Neural progenitor cell (in vitro differentiated cells): Measurements from ENCODE around the gene E2F6. TPM values are rescaled to one million over a fixed set of nuclear protein-coding genes. Genes with fewer than 3 reads are reported as not detected.

Experiments
- DNase-seq: peaks from one replicate; pipeline ENCODE4 v3.0.0-alpha.2; 2016; ENCODE audit warnings: low spot score
- H2AFZ ChIP-seq: fragments of 200-600 bp; sonication (generic); replicated peaks from 2 replicates; pipeline ENCODE4 v1.6.1; 2016; ENCODE audit warnings: antibody characterized with exemption
- H3F3A ChIP-seq: fragments of 200-600 bp; sonication (generic); 2 replicates; pipeline ENCODE4 v1.6.1; 2016; ENCODE audit warnings: antibody characterized with exemption, low read depth
- H3K27ac ChIP-seq: fragments of 200-600 bp; sonication (generic); 2 replicates; pipeline ENCODE4 v1.5.1; 2016; ENCODE audit warnings: mild to moderate bottlenecking
- H3K27me3 ChIP-seq: fragments of 200-600 bp; sonication (generic); 2 replicates; pipeline ENCODE4 v1.6.1; 2016; ENCODE audit warnings: mild to moderate bottlenecking, moderate library complexity
- H3K36me3 ChIP-seq: fragments of 200-600 bp; sonication (generic); 2 replicates; pipeline ENCODE4 v1.5.1; 2016
- H3K4me1 ChIP-seq: fragments of 200-600 bp; sonication (generic); 2 replicates; pipeline ENCODE4 v1.6.1; 2016; ENCODE audit warnings: mixed run types
- H3K4me2 ChIP-seq: fragments of 200-600 bp; sonication (generic); 2 replicates; pipeline ENCODE4 v1.6.1; 2016
- H3K4me3 ChIP-seq: fragments of 200-600 bp; sonication (generic); 2 replicates; pipeline ENCODE4 v1.5.1; 2016
- H3K79me2 ChIP-seq: fragments of 200-600 bp; sonication (generic); 2 replicates; pipeline ENCODE4 v1.6.1; 2016; ENCODE audit warnings: low read depth
- H3K9ac ChIP-seq: fragments of 200-600 bp; sonication (generic); 2 replicates; pipeline ENCODE4 v1.6.1; 2016
- H3K9me3 ChIP-seq: fragments of 200-600 bp; sonication (generic); 2 replicates; pipeline ENCODE4 v1.5.1; 2016; ENCODE audit warnings: low read depth
- H4K20me1 ChIP-seq: fragments of 200-600 bp; sonication (generic); 2 replicates; pipeline ENCODE4 v1.6.1; 2016; ENCODE audit warnings: low read depth
- H3K27ac Mint-ChIP-seq: 3 replicates; pipeline ENCODE4 v1.8.0; 2021; ENCODE audit warnings: mixed read lengths
- H3K27me3 Mint-ChIP-seq: 2 replicates; pipeline ENCODE4 v1.8.0; 2022; ENCODE audit warnings: low read depth, mild to moderate bottlenecking, inconsistent platforms, moderate library complexity, mixed read lengths; ENCODE audit not compliant: insufficient read depth
- H3K36me3 Mint-ChIP-seq: 3 replicates; pipeline ENCODE4 v1.8.0; 2021; ENCODE audit warnings: mixed read lengths
- H3K4me1 Mint-ChIP-seq: 3 replicates; pipeline ENCODE4 v1.8.0; 2021; ENCODE audit warnings: mixed read lengths
- H3K4me3 Mint-ChIP-seq: 3 replicates; pipeline ENCODE4 v1.8.0; 2021; ENCODE audit warnings: mild to moderate bottlenecking, moderate library complexity, mixed read lengths
- H3K9me3 Mint-ChIP-seq: 3 replicates; pipeline ENCODE4 v1.8.0; 2020; ENCODE audit warnings: mixed read lengths
- EZH2 ChIP-seq: fragments of 200-600 bp; sonication (generic); IDR thresholded peaks from 2 replicates; pipeline ENCODE4 v1.6.1; 2017; ENCODE audit warnings: antibody characterized with exemption, mild to moderate bottlenecking, moderate library complexity
- EZH2phosphoT487 ChIP-seq: fragments of 200-600 bp; sonication (generic); IDR thresholded peaks from 2 replicates; pipeline ENCODE4 v1.6.1; 2017; ENCODE audit warnings: antibody characterized with exemption
- total RNA-seq: library from RNA; depleted of rRNA; stranded (reverse); fragments of >200 nt; gene quantifications from 2 replicates; pipeline ENCODE4 v1.2.3, GENCODE V29; 2015; ENCODE audit warnings: low replicate concordance
- TF ChIP-seq, protein P1 (sequence below): fragments of 200-600 bp; sonication (generic); IDR thresholded peaks from 2 replicates; pipeline ENCODE4 v1.5.1; 2017; ENCODE audit warnings: antibody characterized with exemption, mild to moderate bottlenecking

The E2F6 gene
- total RNA-seq, 1 donor from 2014 or later, result 36.3 TPM

DNA sequence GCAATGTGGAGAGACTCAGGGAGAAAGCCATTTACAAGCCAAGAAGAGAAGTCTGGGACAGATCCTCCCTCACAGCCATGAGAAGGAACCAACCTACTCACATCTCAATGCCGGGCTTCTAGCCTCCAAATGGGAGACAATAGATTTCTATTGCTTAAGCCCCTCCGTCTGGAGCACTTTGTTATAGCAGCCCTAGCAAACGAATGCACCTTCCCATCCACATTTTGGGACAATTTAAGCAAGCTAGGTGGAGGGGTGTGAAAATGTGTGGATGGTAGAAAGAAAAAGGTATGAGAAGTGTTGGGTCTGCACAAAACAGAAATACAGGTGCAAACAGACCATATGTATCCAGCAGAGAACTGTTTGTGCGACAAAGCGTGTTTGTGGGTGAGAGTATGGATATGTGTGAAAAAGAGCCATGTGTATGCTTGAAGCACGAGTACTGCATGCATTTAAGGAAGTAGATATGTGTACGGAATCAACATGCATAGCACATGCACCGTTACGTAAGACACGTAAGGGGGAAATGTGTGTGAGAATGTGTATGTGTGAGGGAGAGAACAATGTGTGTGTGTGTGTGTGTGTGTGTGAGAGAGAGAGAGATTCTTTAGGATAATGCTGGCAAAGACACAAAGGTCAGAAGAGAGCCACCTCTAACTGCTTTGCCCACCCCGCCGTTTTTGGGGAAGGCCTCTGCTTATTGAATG, 13.1 kb upstream of the E2F6 start:
- H3K4me3 ChIP-seq, result no peak overlapping the region
- Mint-ChIP-seq H3K27me3 (peaks cover 14% of the 10 kb centered on the region), H3K4me3 (peak overlapping the region; percentile 7), H3K4me1 (peaks cover 48% of the 10 kb centered on the region), H3K36me3 (peaks cover 7% of the 10 kb centered on the region), H3K27ac (peak overlapping the region; percentile 27), H3K9me3 (no peaks in the 10 kb centered on the region)
- peaks cover 41% of the 10 kb centered on the region for H3K4me1 ChIP-seq
- TF ChIP-seq EZH2 (no peak), EZH2phosphoT487 (no peak)
- TF ChIP-seq, protein P1, sequence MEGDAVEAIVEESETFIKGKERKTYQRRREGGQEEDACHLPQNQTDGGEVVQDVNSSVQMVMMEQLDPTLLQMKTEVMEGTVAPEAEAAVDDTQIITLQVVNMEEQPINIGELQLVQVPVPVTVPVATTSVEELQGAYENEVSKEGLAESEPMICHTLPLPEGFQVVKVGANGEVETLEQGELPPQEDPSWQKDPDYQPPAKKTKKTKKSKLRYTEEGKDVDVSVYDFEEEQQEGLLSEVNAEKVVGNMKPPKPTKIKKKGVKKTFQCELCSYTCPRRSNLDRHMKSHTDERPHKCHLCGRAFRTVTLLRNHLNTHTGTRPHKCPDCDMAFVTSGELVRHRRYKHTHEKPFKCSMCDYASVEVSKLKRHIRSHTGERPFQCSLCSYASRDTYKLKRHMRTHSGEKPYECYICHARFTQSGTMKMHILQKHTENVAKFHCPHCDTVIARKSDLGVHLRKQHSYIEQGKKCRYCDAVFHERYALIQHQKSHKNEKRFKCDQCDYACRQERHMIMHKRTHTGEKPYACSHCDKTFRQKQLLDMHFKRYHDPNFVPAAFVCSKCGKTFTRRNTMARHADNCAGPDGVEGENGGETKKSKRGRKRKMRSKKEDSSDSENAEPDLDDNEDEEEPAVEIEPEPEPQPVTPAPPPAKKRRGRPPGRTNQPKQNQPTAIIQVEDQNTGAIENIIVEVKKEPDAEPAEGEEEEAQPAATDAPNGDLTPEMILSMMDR, result no peak
- no peaks in the 10 kb centered on the region for H3K9me3 ChIP-seq
- H3K4me2 ChIP-seq, result no peak overlapping the region
- DNase-seq, result peak; percentile 38
- no peak overlapping the region for H3K9ac ChIP-seq
- H3K27me3 ChIP-seq, result peaks cover 28% of the 10 kb centered on the region
- no peak overlapping the region for H3K27ac ChIP-seq
- peaks cover 43% of the 10 kb centered on the region for H3F3A ChIP-seq
- H4K20me1 ChIP-seq, result peaks cover 3% of the 10 kb centered on the region
- H3K36me3 ChIP-seq, result no peaks in the 10 kb centered on the region
- peaks cover 10% of the 10 kb centered on the region for H3K79me2 ChIP-seq
- H2AFZ ChIP-seq, result no peak overlapping the region

DNA sequence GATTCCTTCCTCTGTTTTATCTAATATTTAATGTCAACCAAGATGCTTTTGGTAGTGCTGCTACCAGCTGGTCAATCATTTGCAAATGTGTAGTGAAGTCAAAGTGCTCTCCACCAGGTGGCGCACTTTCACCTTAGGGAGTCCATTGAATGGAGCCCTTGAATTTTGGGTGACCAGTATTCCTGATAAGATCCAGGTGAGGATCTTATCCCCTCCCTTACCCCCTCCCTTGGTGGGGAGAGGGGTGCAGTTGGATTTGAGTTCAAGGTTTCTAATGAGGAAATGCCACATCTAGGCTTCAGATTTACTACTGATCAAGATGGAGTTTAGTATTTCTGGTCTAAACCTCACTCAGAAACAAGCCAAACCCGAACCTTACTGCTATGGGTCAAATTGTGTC, 12.0 kb upstream of the E2F6 start:
- H3K27ac ChIP-seq, result no peak overlapping the region

DNA sequence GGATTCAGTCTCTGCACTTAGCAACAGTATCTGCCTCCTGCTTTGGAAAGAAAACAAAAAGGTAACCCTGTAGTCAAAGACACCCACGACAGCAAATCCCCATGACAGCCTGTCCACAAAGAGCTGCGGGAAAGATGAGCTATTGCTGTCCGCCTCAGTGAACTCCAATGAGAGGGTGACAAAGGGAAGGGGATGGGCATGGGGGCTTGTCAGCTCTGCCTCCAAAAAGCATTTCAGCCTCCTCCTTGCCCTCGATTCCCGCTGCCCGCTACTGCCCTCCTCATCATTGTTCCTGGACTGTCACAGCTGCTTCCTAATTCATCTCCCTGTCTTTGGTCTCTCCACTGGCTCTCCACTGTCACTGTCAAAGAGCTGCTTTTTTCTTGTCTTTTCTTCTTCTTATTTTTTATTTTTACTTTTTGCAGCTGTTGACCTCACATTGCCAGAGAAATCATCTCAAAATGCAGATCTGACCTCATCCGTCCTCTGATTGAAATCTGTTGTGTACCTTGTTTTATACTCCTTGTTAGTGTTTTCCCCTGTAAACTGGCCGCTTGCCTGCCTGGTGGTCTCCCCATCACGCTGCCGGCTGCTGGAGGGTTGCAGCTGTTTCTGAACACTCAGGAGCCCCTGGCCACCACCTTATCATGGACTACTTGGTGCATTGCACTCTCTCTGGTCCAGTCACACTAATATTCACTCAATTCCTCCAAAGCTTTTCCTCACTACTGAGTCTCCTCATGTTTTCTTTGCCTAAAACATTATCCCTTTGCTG, 7.9 kb upstream of the E2F6 start:
- Mint-ChIP-seq H3K36me3 (peaks cover 3% of the 10 kb centered on the region), H3K4me3 (peak overlapping the region; percentile 77)

More for the DNA sequence above, 12.0 kb upstream of the E2F6 start:
- Histone ChIP-seq H3K9me3 (no peaks in the 10 kb centered on the region), H3K79me2 (peaks cover under 1% of the 10 kb centered on the region), H3K27me3 (peaks cover 28% of the 10 kb centered on the region), H3K4me3 (no peak overlapping the region), H3K9ac (no peak overlapping the region), H3K4me2 (no peak overlapping the region), H2AFZ (no peak overlapping the region), H3K4me1 (peaks cover 47% of the 10 kb centered on the region), H4K20me1 (peaks cover 5% of the 10 kb centered on the region), H3K36me3 (no peaks in the 10 kb centered on the region), H3F3A (peaks cover 48% of the 10 kb centered on the region)
- no peak overlapping the region for H3K4me3 Mint-ChIP-seq
- peaks cover 54% of the 10 kb centered on the region for H3K4me1 Mint-ChIP-seq
- H3K9me3 Mint-ChIP-seq, result peaks cover 1% of the 10 kb centered on the region
- DNase-seq, result peak; percentile 97
- H3K27me3 Mint-ChIP-seq, result peaks cover 9% of the 10 kb centered on the region
- H3K27ac Mint-ChIP-seq, result no peak overlapping the region
- TF ChIP-seq, protein P1, result peak; percentile 97
- no peak for TF ChIP-seq EZH2phosphoT487
- H3K36me3 Mint-ChIP-seq, result no peaks in the 10 kb centered on the region

More for the DNA sequence above, 7.9 kb upstream of the E2F6 start:
- H3K4me1 ChIP-seq, result peaks cover 21% of the 10 kb centered on the region
- no peak overlapping the region for H3K27ac ChIP-seq
- H3K9me3 Mint-ChIP-seq, result peaks cover 15% of the 10 kb centered on the region
- H3K4me1 Mint-ChIP-seq, result peaks cover 32% of the 10 kb centered on the region
- peak; percentile 85 for DNase-seq
- H3K27me3 Mint-ChIP-seq, result peaks cover 17% of the 10 kb centered on the region
- no peak overlapping the region for H3K9ac ChIP-seq
- no peaks in the 10 kb centered on the region for H3K9me3 ChIP-seq
- peak overlapping the region; percentile 72 for H3K4me2 ChIP-seq
- peak overlapping the region; percentile 97 for H3K27ac Mint-ChIP-seq
- H4K20me1 ChIP-seq, result peaks cover 5% of the 10 kb centered on the region
- H3F3A ChIP-seq, result peaks cover 23% of the 10 kb centered on the region
- H3K36me3 ChIP-seq, result no peaks in the 10 kb centered on the region
- no peak overlapping the region for H2AFZ ChIP-seq
- TF ChIP-seq, protein P1, result no peak
- H3K4me3 ChIP-seq, result no peak overlapping the region
- H3K27me3 ChIP-seq, result no peaks in the 10 kb centered on the region
- no peaks in the 10 kb centered on the region for H3K79me2 ChIP-seq
